Stimulated activated naive CD4-positive, alpha-beta T cell treated with Interleukin-2 at 50 U/mL for 16 hours (primary cell): ENCODE data around the gene P2RY12.

ENCODE experiments used
- DNase-seq: peaks from one replicate; lab custom pipeline; 2025; lab: John Stamatoyannopoulos, UW

The P2RY12 gene

DNA sequence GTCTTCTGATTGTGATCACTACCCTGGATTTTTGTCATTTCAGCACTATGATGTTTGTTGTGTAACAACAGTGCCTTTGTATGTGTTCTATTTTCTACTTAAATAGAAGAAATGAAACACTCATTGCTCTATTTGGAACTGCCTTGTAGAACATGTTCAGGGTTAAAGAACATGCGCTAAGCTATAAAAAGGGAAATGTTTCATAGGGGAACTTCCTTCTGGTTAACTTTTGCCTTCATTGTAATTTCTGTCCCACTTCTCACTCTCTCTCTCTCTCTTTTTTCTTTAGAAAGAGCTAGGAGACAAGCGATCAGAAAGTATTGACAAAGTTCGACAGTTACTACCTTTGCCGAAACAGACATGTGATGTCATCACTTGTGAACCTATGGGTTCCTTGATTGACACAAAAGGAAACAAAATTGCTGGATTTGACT lies at the start of gene P2RY12:
Gene P2RY12 (minus strand): TSS at position 13 of the 434 bp plus-strand sequence. CDS start 45,908 bp downstream, outside the sequence.
- DNase-seq: no peak

DNA sequence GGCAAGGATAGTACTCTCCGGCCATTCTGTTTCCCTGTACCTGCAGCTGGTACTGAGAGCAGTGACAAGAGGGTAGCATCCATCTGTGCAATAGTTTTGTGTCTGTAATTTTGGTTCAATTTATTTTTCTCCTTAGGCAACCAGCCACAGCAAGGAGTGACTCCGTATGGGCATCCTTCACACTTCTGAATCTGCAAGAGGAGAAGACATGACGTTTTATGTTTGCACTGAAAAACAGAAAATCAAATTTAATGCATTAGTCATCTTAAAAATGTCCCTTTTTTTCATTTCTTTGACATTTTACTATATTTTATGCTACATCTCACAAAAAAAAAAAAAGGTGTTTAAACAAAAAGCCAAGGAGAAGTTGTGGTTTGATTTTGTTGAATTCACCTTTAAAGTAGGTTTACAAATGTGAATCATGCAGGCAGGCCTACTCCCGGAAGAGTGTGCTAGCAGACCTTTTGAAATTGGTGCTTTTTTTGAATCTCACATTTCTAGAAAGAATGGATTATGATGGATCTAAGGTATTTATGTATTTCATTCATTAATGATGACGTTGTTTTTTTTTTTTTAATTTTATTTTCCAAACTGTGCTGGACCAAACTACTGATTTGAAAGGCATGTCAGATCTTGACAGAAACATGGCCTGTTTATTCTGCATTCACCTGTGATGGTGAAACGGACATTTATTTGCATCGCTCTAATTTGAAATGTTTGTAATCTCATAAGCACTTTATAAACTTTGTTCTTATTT lies 48.2 kb upstream of the P2RY12 start:
- no peak for DNase-seq

DNA sequence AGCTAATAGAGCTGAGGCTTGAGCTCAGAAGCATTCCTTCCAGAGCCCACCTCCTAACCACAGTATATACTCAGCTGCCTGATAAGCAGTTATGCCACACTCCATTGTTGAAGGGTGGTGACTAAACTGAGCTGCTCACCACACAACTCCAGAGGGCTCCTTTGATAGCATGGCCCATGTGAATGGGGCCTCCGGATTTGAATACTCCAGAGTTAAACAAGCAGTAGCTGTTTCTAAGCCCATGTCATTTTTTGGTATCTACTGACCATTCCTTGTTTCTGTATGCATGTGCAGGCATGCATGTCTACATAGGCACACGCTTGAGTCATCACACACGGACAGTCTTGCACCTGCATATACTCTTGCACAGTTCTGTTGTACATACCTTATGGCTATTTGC lies 47.4 kb upstream of the P2RY12 start:
- no peak for DNase-seq

DNA sequence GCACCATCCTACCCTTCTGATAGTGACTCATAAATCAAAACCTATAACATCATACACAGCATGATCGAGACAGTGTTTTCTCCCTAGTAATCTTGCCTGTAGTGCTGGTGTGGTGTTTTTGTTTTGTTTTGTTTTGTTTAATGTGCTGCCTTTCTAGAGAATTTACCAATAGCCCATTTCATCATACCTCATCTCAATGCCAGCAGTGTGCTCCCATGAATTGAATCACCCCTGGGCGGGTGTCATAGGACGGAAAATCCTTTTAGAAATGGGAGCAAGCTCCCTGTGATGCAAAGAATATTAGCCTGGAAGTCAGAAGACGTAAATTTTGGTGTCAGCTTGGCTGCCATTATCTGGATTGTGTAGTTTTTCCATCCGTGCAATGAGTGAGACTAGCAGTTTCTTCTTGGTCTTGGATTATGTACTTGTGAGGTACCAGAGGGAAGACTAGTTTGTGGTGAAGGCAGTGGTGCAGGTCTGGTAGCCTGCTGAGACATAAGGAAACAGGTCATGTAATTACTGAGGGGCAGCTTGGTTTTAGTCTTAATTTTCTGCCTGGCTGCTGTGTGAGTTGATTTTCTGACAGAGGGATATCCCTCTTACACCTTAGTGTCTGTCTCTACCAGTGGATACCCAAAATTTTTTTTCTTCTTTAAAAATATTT lies 46.4 kb upstream of the P2RY12 start:
- no peak for DNase-seq

DNA sequence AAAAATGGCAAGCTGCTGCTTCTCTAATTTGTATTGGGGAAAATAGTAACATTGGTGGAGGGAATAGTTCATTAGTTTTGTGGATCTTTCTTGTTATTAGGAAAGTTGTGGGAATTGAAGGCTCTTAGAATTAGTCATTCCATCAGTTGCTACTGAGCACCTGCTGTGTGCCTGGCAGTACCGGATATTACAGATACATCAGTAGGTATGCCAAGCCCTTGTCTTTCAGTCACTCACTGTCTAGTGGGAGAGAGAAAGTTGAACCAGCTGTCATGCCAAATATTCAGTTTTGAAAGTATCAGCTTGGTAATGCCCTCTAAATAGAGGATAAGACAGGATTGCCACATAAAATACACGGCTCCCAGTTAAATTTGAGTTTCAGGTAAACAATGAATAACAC lies 43.8 kb upstream of the P2RY12 start:
- no peak for DNase-seq

DNA sequence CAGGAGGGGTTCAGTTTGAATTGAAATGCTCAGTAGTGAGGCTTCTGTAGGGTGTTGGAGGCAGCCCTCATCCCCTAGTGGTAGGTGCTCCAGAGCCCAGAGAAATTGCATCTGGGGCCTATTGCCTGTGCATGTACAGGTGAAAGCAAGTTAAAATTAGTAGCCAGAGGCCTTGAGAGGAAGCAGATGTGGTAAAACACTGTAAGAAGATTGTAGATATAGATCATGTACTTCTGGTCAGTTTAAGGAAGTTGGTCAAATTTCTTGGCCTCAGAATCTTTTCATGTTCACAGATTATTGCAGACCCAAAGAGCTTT lies 41.7 kb upstream of the P2RY12 start:
- DNase-seq: no peak

DNA sequence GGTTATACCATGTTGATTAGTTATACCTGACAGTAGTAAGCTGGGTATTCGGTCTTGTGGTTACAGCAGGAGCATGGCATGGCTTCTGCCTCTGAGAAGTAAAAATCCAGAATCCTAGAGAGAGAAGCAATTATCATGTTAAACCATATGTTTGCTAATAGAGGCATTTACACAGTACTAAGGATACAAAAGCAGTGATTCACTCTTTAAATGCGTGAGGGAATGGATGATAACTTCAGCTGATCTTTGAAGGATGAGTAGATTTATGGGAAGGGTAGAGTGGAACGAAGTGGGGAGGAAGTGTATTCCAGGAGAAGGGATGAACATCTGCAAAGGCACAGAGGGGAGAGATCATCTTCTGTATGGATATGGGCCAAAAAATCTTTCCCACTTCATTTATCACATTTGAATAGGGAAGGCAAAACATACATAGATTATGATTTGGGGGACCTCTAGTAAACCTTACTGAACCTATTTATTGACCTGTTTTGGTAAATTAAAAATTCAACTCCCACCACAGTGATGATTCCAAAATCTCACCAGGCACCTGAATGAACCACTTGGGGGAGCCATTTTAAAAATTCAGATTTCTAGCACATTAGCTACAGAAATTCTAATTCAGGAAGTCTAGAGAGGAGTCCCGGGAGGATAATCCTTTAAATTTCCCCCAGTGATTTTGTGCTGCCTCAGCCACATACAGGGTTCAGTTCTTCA lies 41.2 kb upstream of the P2RY12 start:
- no peak for DNase-seq

DNA sequence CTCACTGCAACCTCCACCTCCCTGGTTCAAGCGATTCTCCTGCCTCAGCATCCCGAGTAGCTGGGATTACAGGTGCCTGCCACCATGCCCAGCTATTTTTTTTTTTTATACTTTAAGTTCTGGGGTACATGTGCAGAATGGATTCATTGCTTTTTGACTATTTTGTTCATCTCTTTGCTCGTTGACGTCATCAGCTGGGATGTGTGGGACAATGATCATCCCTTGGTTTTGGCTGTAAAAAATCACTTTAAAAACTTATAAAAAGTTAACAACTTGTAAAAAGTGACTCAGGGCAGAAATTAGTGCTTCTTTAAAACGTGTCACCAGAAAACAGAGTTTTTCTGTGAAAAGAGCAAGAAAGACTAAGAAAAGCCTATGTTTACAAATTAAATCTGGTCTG lies 38.5 kb upstream of the P2RY12 start:
- no peak for DNase-seq

DNA sequence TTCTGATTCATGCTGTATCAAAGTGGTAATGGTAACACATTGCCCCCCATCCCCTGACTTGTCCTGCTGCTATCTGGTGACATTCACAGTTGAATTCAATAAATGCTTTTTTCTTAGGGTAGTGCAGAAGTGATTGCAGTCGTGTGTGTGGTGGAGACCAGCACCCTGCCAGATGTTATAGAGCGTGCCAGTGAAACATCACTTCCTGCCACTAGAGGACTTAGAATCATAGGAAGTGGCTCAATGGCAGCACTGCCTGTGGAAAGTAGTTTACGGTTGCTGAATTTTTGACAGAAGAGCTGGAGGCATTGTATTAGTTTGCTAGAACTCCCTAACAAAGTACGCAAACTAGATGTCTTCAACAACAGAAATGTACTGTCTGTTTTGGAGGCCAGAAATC lies 37.4 kb upstream of the P2RY12 start:
- no peak for DNase-seq

DNA sequence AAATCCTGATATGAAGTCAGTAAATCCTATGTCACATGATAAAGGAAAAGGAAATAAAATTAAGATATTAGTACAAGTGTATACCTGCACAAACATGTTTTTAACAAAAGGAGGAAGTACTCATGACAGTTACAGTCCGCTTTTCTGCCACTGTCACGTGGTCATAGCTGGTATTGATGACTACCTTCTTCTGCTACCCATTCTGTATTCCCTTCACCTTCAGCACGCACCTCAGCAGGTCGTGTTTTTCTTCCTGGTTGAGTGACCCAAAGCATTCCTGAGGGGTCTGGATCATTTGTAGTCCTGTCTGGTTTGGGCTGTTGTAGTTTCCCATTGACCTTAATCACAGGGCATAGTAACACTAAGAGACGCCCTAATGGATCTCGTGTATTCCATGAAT lies 35.3 kb upstream of the P2RY12 start:
- no peak for DNase-seq

DNA sequence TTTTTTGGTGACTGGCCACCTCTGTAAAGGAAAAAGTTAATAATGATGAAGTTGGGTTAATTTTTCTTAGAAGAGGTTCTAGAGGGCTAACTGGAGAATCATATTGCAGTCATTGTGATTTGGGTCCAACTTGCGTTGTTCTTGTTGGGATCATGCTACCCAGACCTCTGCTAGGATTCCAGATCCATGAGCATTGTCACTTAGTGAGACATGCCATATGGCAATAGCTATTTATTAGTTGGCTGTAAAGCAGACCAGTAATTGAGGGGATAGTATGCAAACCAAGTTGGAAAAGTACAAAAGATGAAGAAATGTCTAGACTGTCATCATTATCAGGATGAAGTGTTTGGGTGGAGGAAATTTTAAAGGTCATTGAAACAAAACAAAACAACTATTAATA lies 30.7 kb upstream of the P2RY12 start:
- no peak for DNase-seq

DNA sequence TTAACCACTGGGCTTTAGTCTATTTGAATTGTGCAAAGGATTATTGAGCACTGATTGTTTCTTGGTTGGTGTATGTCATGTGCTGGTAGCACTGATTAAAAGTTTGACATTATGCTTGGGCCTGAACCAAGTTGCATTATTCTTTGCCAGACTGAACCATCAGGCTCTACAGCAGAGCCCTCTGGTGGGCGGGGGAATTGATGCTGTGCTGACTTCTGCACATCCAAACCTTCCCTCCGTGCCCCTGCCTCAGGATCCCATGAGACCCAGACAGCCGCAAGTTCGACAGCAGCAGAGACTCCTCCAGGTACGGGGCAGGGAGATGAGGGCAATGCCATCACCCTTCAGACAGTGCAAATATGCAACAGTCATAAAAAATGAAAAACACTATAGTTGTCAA lies 28.4 kb upstream of the P2RY12 start:
- no peak for DNase-seq

DNA sequence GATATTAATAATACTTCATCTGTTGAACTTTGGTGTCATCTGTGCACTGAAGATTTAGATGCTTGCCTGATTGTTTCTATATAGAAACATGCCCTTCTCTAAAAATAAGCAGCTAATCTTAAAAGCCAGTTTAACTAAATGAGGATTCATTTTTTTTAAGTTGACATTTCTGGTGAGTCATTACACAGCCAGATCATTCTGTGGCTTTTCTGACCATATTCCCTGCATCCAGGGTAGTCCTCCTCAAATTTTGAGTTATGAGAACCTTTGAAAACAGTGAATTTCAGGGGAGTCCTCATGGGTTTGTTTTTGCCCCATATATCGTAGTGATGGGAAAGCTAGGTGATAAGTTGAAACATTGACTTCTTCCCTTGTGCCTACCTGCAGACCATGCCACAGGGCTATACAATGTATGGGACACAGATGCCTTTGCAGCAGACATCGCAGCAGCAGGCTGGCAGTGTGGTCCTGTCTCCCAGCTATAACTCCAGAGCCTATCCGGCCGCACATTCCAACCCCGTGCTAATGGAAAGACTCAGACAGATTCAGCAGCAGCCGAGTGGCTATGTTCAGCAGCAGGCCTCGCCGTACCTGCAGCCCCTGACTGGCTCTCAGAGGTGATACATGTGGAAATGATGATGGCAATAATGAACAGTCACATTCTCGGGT lies 26.5 kb upstream of the P2RY12 start:
- DNase-seq: no peak

DNA sequence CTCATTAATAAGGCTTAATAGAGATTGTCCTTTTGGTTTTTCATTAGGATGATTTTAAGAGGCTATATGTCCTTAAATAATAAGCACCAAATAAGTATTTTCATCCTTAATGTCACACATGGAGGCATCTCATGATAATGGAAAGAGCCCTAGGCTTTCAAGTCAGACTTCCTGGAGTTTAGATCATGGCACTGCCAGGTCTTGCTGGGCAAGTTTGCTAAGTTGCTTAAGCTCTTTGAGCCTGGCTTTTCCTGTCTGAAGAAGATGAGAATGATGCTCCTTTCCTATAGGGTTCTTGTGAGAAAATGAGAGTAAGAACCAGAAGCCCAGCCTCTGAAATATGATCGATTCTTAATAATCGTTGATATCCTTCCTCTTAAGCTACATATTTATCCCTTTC lies 23.4 kb upstream of the P2RY12 start:
- DNase-seq: no peak

DNA sequence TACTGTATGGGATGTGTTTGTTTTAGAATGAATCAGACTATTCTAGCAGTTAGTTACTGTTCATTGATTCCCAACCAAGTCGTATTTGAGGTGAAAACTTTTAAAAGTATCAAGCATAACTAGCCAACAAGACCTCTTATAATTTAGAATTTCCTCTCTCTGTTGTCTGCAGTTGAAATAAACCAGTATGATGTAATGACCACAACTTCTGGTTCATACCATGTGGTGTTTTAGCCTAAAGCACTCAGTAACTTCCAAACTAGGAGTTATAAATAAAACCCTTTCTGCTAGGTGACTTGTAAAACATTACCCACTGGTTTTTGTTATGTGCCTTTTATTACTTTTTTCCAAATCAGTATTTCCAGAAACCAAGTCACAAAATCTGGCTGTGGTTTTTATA lies 19.8 kb upstream of the P2RY12 start:
- DNase-seq: no peak

DNA sequence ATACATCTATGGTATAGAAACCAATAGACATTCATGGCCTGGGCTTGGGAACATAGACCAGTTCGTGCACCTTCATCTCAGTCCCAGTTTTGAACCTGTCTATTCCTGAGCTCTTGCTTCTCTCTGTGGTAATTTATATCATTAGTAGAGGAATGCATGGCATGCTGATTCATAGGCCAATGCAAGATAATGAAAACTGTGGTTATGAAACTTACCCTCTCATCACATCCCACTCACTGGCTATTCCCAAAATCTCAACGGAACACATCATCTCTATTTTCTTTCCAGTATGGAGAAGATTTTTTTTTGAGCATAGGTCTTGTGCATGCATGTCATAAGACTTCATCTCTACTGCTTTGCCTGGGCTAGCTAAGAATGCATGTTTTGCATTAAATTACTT lies 18.7 kb upstream of the P2RY12 start:
- no peak for DNase-seq

DNA sequence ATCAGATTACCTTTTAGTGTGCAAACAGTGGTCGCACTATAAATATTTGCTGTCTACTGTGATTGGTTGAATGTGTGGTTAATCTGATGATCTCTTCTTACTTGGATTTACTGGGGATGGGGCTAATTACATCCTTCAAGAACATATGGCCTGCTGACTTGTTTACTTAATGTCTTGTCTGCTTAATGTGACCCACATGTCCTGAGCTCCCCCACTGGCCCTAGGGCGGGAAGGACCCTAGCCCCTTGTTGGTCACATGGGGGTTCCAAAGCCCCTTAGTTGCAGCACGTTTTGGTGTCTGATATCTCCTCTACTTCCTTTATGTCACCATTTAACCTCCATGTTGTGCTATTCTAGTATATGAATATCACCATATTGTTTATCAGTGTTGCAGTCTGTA lies 17.8 kb upstream of the P2RY12 start:
- no peak for DNase-seq

DNA sequence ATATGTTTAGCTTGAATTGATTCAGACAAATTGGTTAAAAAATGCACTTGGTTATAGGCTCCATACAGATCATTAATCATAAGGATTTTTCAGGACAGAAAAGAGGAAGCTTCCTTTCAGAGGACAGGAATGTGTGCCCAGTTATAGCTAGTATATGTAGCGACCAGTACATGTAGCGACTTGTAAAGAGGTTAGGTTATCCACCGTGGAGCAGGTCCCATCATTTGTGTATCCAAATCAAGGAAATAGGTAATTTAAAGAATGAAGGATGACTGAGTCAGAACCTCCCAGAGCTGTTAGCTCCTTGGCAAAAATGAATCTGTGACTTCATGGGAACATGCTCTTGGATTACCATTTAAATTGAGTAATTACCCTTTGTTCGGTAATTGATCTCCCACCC lies 15.8 kb upstream of the P2RY12 start:
- DNase-seq: no peak

DNA sequence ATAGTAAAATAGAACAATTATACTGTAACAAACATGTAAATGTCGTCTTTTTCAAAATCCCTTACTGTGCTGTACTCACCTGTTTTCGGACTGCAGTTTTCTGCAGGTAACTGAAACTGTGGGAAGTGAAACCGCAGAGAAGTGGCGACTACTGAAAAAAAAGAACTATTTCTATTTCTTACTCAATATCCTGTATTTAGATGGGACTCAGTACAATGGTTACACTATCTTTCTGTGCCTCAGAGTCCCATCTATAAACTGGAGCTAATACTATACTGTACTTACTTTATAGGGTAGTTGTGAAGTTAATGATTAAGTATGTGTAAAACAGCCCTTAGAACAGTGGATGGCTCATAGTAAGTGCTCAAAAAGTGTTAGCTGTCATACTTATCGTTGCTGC lies 14.3 kb upstream of the P2RY12 start:
- no peak for DNase-seq

DNA sequence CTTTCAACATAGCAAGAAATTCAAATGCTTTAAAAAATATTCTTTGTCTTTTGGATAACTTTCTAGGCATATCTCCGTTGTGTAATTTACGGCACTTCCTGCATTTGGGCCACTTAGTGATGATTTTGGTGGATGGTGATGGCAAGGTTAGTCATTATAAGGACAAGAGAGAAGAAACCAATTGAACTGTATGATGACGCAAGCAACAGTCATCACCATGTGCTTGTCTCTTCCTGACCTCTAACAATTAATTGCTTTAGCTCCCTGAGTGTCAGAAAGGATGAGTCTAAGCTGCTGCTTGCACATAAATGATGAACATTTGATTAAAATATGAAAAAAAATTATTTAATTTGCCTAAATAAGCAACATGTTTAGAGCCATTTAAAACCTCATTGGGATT lies 11.3 kb upstream of the P2RY12 start:
- DNase-seq: no peak

DNA sequence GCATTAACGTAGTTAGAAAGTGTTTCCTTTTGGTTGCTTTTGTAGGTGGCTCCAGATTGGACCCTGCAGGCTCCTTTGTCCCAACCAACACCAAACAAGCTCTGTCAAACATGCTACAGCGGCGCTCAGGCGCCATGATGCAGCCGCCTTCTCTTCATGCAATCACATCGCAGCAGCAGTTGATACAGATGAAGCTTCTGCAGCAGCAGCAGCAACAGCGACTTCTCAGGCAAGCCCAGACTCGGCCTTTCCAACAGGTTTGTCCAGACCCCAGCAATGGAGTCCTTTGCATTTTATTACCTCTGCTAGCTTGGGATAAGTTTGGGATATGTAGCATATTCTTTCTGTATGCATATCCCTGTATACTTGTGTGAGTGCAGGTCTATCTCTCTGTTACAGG lies 10.1 kb upstream of the P2RY12 start:
- DNase-seq: no peak

DNA sequence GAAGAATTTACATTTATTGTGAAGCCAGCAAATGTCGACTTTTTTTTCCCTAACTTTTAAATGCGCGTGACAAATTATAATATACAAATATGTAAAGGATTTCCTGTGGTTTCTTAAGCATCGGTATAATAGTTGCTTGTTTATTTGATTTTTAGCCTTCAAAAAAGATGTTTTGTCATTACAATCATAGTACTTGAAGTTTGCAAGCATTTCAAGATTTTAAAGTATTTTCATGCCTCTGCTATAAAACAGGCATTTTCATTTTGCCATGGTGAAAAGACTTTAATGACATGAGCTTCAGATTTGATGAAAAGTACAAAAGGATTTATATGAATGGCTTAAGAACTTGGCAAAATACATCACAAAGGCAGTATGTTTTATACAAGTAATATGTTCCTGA lies 9.4 kb upstream of the P2RY12 start:
- DNase-seq: no peak
